GM12892 (cell line): ENCODE measurements around the gene MFSD6.

ENCODE experiments used
- POLR2A ChIP-seq: IDR thresholded peaks from 2 replicates; pipeline ENCODE4 v1.6.1; 2011; ENCODE audit warnings: low read depth, low read length, control low read depth
- POLR2AphosphoS5 ChIP-seq: IDR thresholded peaks from 2 replicates; pipeline ENCODE4 v1.6.1; 2011; ENCODE audit warnings: low read depth, low read length, control low read depth

- TF ChIP-seq POLR2A = no peak
- TF ChIP-seq POLR2AphosphoS5 = no peak
These were observed 51.7 kb downstream of the MFSD6 start for GRCh38 chr2:190459881-190460280.
